Caco-2 (cell line): ENCODE results near the gene ENDOV. TPM values are rescaled to one million over a fixed set of nuclear protein-coding genes. Genes with fewer than 3 reads are reported as not detected.

Experiments used
- BruUV-seq: library from RNA; stranded (reverse); fragments of 400-500 nt; replicated peaks from 2 replicates; lab custom pipeline; 2021; lab: Mats Ljungman, UMichigan
- CTCF ChIA-PET: fragments of 300-600 bp; sonication (Branson Sonifier 250); formaldehyde crosslinking; loops from one replicate; lab custom pipeline; 2022; ENCODE audit warnings: antibody characterized with exemption; lab: Charles Lee
- POLR2A ChIA-PET: fragments of 300-600 bp; sonication (Branson Sonifier 250); formaldehyde crosslinking; loops from one replicate; lab custom pipeline; 2022; ENCODE audit warnings: antibody characterized with exemption; lab: Charles Lee
- DNase-seq, 2 experiments: peaks; one replicate each; pipeline versions ENCODE4 v3.0.0 to v3.0.0-alpha.2; 2020 to 2022
- H3K27me3 ChIP-seq: replicated peaks from 2 replicates; pipeline ENCODE4 v1.6.0; 2011; ENCODE audit warnings: low read length; ENCODE audit not compliant: control insufficient read depth, insufficient read depth
- H3K36me3 ChIP-seq: 2 replicates; pipeline ENCODE4 v1.5.1; 2011; ENCODE audit warnings: low read length; ENCODE audit not compliant: control insufficient read depth, insufficient read depth
- H3K4me1 ChIP-seq: fragments of 250-450 bp; sonication (Bioruptor Pico); 2 replicates; pipeline ENCODE4 v1.5.1; 2020; ENCODE audit warnings: mild to moderate bottlenecking
- H3K4me3 ChIP-seq: 2 replicates; pipeline ENCODE4 v1.5.1; 2011; ENCODE audit warnings: low read depth, mild to moderate bottlenecking, control low read depth, low read length
- H3K9me3 ChIP-seq: fragments of 250-450 bp; sonication (Bioruptor Pico); 2 replicates; pipeline ENCODE4 v1.5.1; 2020; ENCODE audit warnings: mild to moderate bottlenecking, moderate library complexity
- H3K27ac Mint-ChIP-seq: one replicate; pipeline ENCODE4 v1.8.0; 2022; ENCODE audit warnings: mixed read lengths; ENCODE audit not compliant: unreplicated experiment
- H3K27me3 Mint-ChIP-seq: one replicate; pipeline ENCODE4 v1.8.0; 2022; ENCODE audit warnings: mixed read lengths; ENCODE audit not compliant: insufficient read depth, unreplicated experiment
- H3K36me3 Mint-ChIP-seq: one replicate; pipeline ENCODE4 v1.8.0; 2022; ENCODE audit warnings: mild to moderate bottlenecking, mixed read lengths; ENCODE audit not compliant: insufficient read depth, unreplicated experiment
- H3K4me1 Mint-ChIP-seq: one replicate; pipeline ENCODE4 v1.8.0; 2022; ENCODE audit warnings: low read depth, mixed read lengths; ENCODE audit not compliant: unreplicated experiment
- H3K4me3 Mint-ChIP-seq: one replicate; pipeline ENCODE4 v1.8.0; 2022; ENCODE audit warnings: mild to moderate bottlenecking, moderate library complexity, mixed read lengths; ENCODE audit not compliant: unreplicated experiment
- H3K9me3 Mint-ChIP-seq: one replicate; pipeline ENCODE4 v1.8.0; 2022; ENCODE audit warnings: mixed read lengths; ENCODE audit not compliant: unreplicated experiment
- intact Hi-C: fragments of 100-400 bp; cut with micrococcal nuclease; formaldehyde crosslinking; loops from one replicate; pipeline ENCODE4 v1.10.0; 2022; ENCODE audit not compliant: unreplicated experiment
- total RNA-seq: library from RNA; stranded (reverse); gene quantifications from 2 replicates; pipeline ENCODE4 v1.2.3, GENCODE V29; 2022
- TF ChIP-seq, protein P1 (sequence below), 2 experiments: fragments of 200-600 bp in 1 of 2; IDR thresholded peaks; 1 replicate in 1 of 2; 2 replicates in 1 of 2; pipeline versions ENCODE4 v1.5.1 to v1.8.0; 2011 to 2022; ENCODE audit warnings: antibody characterized with exemption in 1 of 2, control low read depth in 1 of 2, inconsistent platforms in 1 of 2, low read depth in 1 of 2, low read length in 1 of 2, mild to moderate bottlenecking in 1 of 2, moderate library complexity in 1 of 2; ENCODE audit not compliant: insufficient read depth in 1 of 2, severe bottlenecking in 1 of 2, unreplicated experiment in 1 of 2

The ENDOV gene
- total RNA-seq, 1 experiment from 2014 or later: 21.5 TPM

DNA sequence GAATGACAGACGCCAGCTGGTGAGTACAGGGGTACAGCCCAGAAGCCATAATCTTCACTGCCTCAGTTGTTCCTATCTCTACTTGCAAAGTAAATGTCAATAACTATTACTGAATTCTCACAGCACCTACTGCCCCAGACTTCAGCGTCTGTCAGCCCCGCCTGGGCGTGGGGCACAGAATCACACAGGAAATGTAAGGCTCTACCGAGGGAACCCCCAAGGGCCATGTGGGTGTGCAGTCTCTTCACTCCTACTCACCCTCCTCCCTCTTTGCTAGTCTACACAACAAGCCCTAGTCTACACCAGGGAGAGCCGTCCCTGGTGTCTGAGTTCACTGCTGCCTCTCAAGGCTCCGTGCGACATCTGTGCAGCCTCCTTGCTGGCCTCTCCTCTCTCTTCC lies 57.0 kb downstream of the ENDOV start:
- Histone ChIP-seq H3K9me3 (no peaks in the 10 kb centered on the region), H3K4me3 (no peak overlapping the region), H3K27me3 (peaks cover 6% of the 10 kb centered on the region), H3K4me1 (peaks cover 16% of the 10 kb centered on the region), H3K36me3 (no peaks in the 10 kb centered on the region)
- H3K4me3 Mint-ChIP-seq: no peak overlapping the region
- H3K36me3 Mint-ChIP-seq: no peaks in the 10 kb centered on the region
- no peaks in the 10 kb centered on the region for H3K9me3 Mint-ChIP-seq
- peaks cover 58% of the 10 kb centered on the region for H3K27me3 Mint-ChIP-seq
- H3K27ac Mint-ChIP-seq: no peak overlapping the region
- TF ChIP-seq, protein P1, sequence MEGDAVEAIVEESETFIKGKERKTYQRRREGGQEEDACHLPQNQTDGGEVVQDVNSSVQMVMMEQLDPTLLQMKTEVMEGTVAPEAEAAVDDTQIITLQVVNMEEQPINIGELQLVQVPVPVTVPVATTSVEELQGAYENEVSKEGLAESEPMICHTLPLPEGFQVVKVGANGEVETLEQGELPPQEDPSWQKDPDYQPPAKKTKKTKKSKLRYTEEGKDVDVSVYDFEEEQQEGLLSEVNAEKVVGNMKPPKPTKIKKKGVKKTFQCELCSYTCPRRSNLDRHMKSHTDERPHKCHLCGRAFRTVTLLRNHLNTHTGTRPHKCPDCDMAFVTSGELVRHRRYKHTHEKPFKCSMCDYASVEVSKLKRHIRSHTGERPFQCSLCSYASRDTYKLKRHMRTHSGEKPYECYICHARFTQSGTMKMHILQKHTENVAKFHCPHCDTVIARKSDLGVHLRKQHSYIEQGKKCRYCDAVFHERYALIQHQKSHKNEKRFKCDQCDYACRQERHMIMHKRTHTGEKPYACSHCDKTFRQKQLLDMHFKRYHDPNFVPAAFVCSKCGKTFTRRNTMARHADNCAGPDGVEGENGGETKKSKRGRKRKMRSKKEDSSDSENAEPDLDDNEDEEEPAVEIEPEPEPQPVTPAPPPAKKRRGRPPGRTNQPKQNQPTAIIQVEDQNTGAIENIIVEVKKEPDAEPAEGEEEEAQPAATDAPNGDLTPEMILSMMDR (IDR thresholded peaks at IDR 0.05; ENCODE audit: insufficient read depth in 1 of 2, low read depth in 1 of 2, low read length in 1 of 2, severe bottlenecking in 1 of 2, unreplicated experiment in 1 of 2): no peak
- ChIA-PET POLR2A (interaction anchor here (1.6 kb wide), 1 partner anchor 17 kb away, joined by 7 read pairs; no protein-coding TSS in a partner anchor), CTCF (interaction anchor here (0.8 kb wide), 1 partner anchor 17 kb away, joined by 4 read pairs; no protein-coding TSS in a partner anchor)
- intact Hi-C loops: loop anchor here (5.0 kb wide), 1 partner anchor 105 kb away; no protein-coding TSS in a partner anchor
- no TSS peak for BruUV-seq
- no peak for DNase-seq
- peaks cover 11% of the 10 kb centered on the region for H3K4me1 Mint-ChIP-seq

DNA sequence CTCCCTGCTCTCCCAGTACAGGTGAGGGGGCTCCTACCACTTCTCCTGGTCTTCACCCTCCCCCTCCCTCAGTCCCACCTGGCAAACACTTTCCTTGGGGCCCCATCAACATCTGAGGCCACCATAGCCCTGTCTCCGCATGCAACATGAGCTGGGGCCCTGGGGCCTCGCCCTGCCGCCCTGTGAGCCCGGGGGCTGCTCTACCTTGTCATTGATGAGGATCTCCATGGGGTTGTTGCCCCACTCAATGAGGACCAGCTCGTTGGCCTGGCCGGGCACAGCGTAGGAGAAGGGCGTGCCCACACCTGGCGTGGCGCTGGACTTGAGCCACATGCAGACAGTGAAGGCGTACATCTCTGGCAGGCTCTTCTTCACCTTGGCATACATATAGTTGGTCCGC lies 58.0 kb downstream of the ENDOV start:
- Mint-ChIP-seq H3K27me3 (peaks cover 49% of the 10 kb centered on the region), H3K36me3 (no peaks in the 10 kb centered on the region), H3K9me3 (no peaks in the 10 kb centered on the region), H3K27ac (no peak overlapping the region), H3K4me1 (peaks cover 11% of the 10 kb centered on the region), H3K4me3 (no peak overlapping the region)
- no peak overlapping the region for H3K4me3 ChIP-seq
- H3K27me3 ChIP-seq: peaks cover 6% of the 10 kb centered on the region
- no peaks in the 10 kb centered on the region for H3K9me3 ChIP-seq
- TF ChIP-seq, protein P1 (IDR thresholded peaks at IDR 0.05; ENCODE audit: insufficient read depth in 1 of 2, low read depth in 1 of 2, low read length in 1 of 2, severe bottlenecking in 1 of 2, unreplicated experiment in 1 of 2): no peak
- ChIA-PET POLR2A (interaction anchor here (0.8 kb wide), 1 partner anchor 18 kb away, joined by 3 read pairs; no protein-coding TSS in a partner anchor), CTCF (no interaction called here)
- no peak for DNase-seq
- peaks cover 23% of the 10 kb centered on the region for H3K4me1 ChIP-seq
- H3K36me3 ChIP-seq: no peaks in the 10 kb centered on the region
- intact Hi-C loops: loop anchor here (5.0 kb wide), 1 partner anchor 104 kb away; no protein-coding TSS in a partner anchor
- BruUV-seq: no TSS peak

DNA sequence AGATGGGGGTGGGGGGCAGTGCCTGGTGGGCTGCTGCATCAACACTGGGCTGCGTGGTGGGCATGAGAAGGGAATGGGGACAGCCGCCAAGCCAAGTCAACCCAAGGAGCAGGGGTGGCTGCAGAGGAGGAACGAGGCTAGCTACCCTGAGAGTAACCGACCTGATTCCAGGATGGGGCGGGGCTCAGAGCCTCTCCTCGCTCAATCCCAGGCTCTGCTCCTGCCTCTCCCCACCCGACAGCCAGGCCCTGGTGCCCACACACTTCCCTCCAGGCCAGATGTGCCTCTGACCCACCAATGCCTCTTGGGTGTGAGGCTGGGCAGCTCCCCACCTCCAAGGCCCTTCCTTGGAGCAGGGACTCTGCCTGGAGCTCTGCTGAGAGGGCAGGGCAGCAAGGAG lies 58.7 kb downstream of the ENDOV start:
- Mint-ChIP-seq H3K9me3 (no peaks in the 10 kb centered on the region), H3K27me3 (peaks cover 43% of the 10 kb centered on the region), H3K27ac (no peak overlapping the region), H3K4me1 (peaks cover 11% of the 10 kb centered on the region), H3K36me3 (no peaks in the 10 kb centered on the region), H3K4me3 (no peak overlapping the region)
- H3K4me3 ChIP-seq: no peak overlapping the region
- H3K9me3 ChIP-seq: no peaks in the 10 kb centered on the region
- DNase-seq: no peak
- POLR2A ChIA-PET: interaction anchor here (0.8 kb wide), 1 partner anchor 19 kb away, joined by 3 read pairs; no protein-coding TSS in a partner anchor
- H3K36me3 ChIP-seq: no peaks in the 10 kb centered on the region
- CTCF ChIA-PET: no interaction called here
- H3K27me3 ChIP-seq: peaks cover 6% of the 10 kb centered on the region
- intact Hi-C loops: loop anchor here (2.0 to 5.0 kb wide), 2 partner anchors 104 to 177 kb away; no protein-coding TSS in a partner anchor
- TF ChIP-seq, protein P1 (IDR thresholded peaks at IDR 0.05; ENCODE audit: insufficient read depth in 1 of 2, low read depth in 1 of 2, low read length in 1 of 2, severe bottlenecking in 1 of 2, unreplicated experiment in 1 of 2): no peak
- peaks cover 23% of the 10 kb centered on the region for H3K4me1 ChIP-seq
- no TSS peak for BruUV-seq
